ENCODE data around the gene BIRC6.

BIRC6 gene

GRCh38 chr2:32377928-32378327, 21.1 kb downstream of the BIRC6 start:
- DNase-seq, result no peak

GRCh38 chr2:32379352-32379751, 22.5 kb downstream of the BIRC6 start:
- no peak for DNase-seq

GRCh38 chr2:32383858-32384257, 27.0 kb downstream of the BIRC6 start:
- DNase-seq, result no peak

GRCh38 chr2:32384529-32384928, 27.7 kb downstream of the BIRC6 start:
- DNase-seq, result no peak

GRCh38 chr2:32386739-32387138, 29.9 kb downstream of the BIRC6 start:
- no peak for DNase-seq

- DNase-seq, result no peak
Measured at GRCh38 chr2:32399221-32399620, 42.4 kb downstream of the BIRC6 start.

GRCh38 chr2:32402091-32402490, 45.3 kb downstream of the BIRC6 start:
- DNase-seq, result no peak

GRCh38 chr2:32403782-32404181, 47.0 kb downstream of the BIRC6 start:
- DNase-seq, result no peak

GRCh38 chr2:32404691-32405090, 47.9 kb downstream of the BIRC6 start:
- DNase-seq, result no peak

- DNase-seq, result no peak
Measured at GRCh38 chr2:32416519-32416918, 59.7 kb downstream of the BIRC6 start.

GRCh38 chr2:32417659-32418058, 60.8 kb downstream of the BIRC6 start:
- no peak for DNase-seq

GRCh38 chr2:32418778-32419177, 62.0 kb downstream of the BIRC6 start:
- DNase-seq, result no peak

- DNase-seq, result no peak
Measured at GRCh38 chr2:32422133-32422532, 65.3 kb downstream of the BIRC6 start.

GRCh38 chr2:32423536-32423935, 66.7 kb downstream of the BIRC6 start:
- DNase-seq, result no peak

- no peak for DNase-seq
Measured at GRCh38 chr2:32424739-32425138, 67.9 kb downstream of the BIRC6 start.

- DNase-seq, result no peak
Measured at GRCh38 chr2:32425719-32426141, 68.9 kb downstream of the BIRC6 start.

GRCh38 chr2:32427672-32428610, 71.1 kb downstream of the BIRC6 start:
- no peak for DNase-seq

- DNase-seq, result no peak
Measured at GRCh38 chr2:32430804-32431203, 74.0 kb downstream of the BIRC6 start.

- no peak for DNase-seq
Measured at GRCh38 chr2:32436150-32436549, 79.3 kb downstream of the BIRC6 start.

GRCh38 chr2:32442020-32442467, 85.2 kb downstream of the BIRC6 start:
- no peak for DNase-seq

GRCh38 chr2:32446369-32446768, 89.5 kb downstream of the BIRC6 start:
- DNase-seq, result no peak

GRCh38 chr2:32450851-32451250, 94.0 kb downstream of the BIRC6 start:
- DNase-seq, result no peak

GRCh38 chr2:32452338-32453064, 95.7 kb downstream of the BIRC6 start:
- no peak for DNase-seq

All from activated CD4-positive, alpha-beta T cell treated with anti-CD3 and anti-CD28 coated beads, Interleukin-2, amount 50 U/mL, for 1 hour (primary cell).